CD4-positive, alpha-beta T cell (primary cell): Measurements from ENCODE around the gene YJU2. TPM values are rescaled to one million over a fixed set of nuclear protein-coding genes. Genes with fewer than 3 reads are reported as not detected.
"Not testable (repeated sequence)": the region's sequence is repeated elsewhere in the genome, so short reads cannot be mapped to it uniquely, and the experiment has no call there.

Source experiments
- ATAC-seq: fragments of 200-7000 bp; cut with Tn5 transposase; one replicate; pipeline ENCODE4 v1.10.0; 2022; ENCODE audit warnings: mild to moderate bottlenecking; ENCODE audit not compliant: poor library complexity
- CTCF ChIA-PET: fragments of 350-600 bp; sonication (Branson Sonifier 250); formaldehyde crosslinking; loops from one replicate; lab custom pipeline; 2021; ENCODE audit warnings: antibody characterized with exemption, inconsistent platforms; lab: Charles Lee
- POLR2A ChIA-PET: fragments of 350-600 bp; sonication (Branson Sonifier 250); formaldehyde crosslinking; loops from one replicate; lab custom pipeline; 2021; ENCODE audit warnings: antibody characterized with exemption, inconsistent platforms; lab: Charles Lee
- DNase-seq, 14 experiments: peaks; one replicate each; pipeline ENCODE4 v3.0.0-alpha.2; 2013 to 2020; ENCODE audit warnings: mixed read lengths in 2 of 14
- H3K27ac ChIP-seq, 2 donors: one replicate each; pipeline versions ENCODE4 v1.5.1 to v1.7.0; 2013; ENCODE audit warnings: low read length in 2 of 2, low read depth in 1 of 2, mild to moderate bottlenecking in 1 of 2
- H3K27me3 ChIP-seq, 2 experiments: 1 replicate in 1 of 2; 2 replicates in 1 of 2; pipeline versions ENCODE4 v1.6.1 to v1.7.0; 2013; ENCODE audit warnings: low read length in 2 of 2, control low read depth in 1 of 2, mild to moderate bottlenecking in 1 of 2, moderate library complexity in 1 of 2; ENCODE audit not compliant: insufficient read depth in 2 of 2, control insufficient read depth in 1 of 2
- H3K36me3 ChIP-seq: one replicate; pipeline ENCODE4 v1.6.1; 2013; ENCODE audit warnings: low read length, control low read depth; ENCODE audit not compliant: insufficient read depth
- H3K4me1 ChIP-seq: one replicate; pipeline ENCODE4 v1.6.1; 2013; ENCODE audit warnings: low read length, control low read depth; ENCODE audit not compliant: insufficient read depth
- H3K4me3 ChIP-seq: one replicate; pipeline ENCODE4 v1.5.1; 2013; ENCODE audit warnings: mild to moderate bottlenecking, low read length, moderate library complexity
- H3K9me3 ChIP-seq, 2 experiments: 1 replicate in 1 of 2; 2 replicates in 1 of 2; pipeline versions ENCODE4 v1.6.1 to v1.7.0; 2013; ENCODE audit warnings: low read length in 2 of 2, mild to moderate bottlenecking in 2 of 2, control low read depth in 1 of 2, moderate library complexity in 1 of 2; ENCODE audit not compliant: control insufficient read depth in 1 of 2, insufficient read depth in 1 of 2
- H3K27ac Mint-ChIP-seq: one replicate; pipeline ENCODE4 v1.8.0; 2020; ENCODE audit warnings: mixed read lengths
- H3K27me3 Mint-ChIP-seq: one replicate; pipeline ENCODE4 v1.8.0; 2021; ENCODE audit warnings: mixed read lengths
- H3K36me3 Mint-ChIP-seq: one replicate; pipeline ENCODE4 v1.8.0; 2021; ENCODE audit warnings: low read depth, mixed read lengths
- H3K4me1 Mint-ChIP-seq: one replicate; pipeline ENCODE4 v1.8.0; 2021; ENCODE audit warnings: low read depth, mixed read lengths
- H3K4me3 Mint-ChIP-seq: one replicate; pipeline ENCODE4 v1.8.0; 2020; ENCODE audit warnings: mild to moderate bottlenecking, mixed read lengths
- H3K9me3 Mint-ChIP-seq: one replicate; pipeline ENCODE4 v1.8.0; 2020; ENCODE audit warnings: mixed read lengths
- CTCF ChIP-seq: fragments of 200-600 bp; IDR thresholded peaks from one replicate; pipeline ENCODE4 v1.8.0; 2022; ENCODE audit warnings: antibody characterized with exemption, mild to moderate bottlenecking
- intact Hi-C, 2 experiments: fragments of 100-400 bp; cut with DNase I in 1 of 2; cut with micrococcal nuclease in 1 of 2; formaldehyde crosslinking; loops; one replicate each; pipeline versions ENCODE4 v1.15.1 to v1.9.0; 2023 to 2025; cut with DNase I, micrococcal nuclease
- total RNA-seq, 174 experiments: library from RNA in 2 of 174; stranded (reverse) in 2 of 174; gene quantifications; one replicate each; pipeline ENCODE4 v1.2.3 and lab custom pipeline; 2021 to 2026

Gene YJU2
- total RNA-seq, 2 experiments from 2014 or later: 32.9 to 33.7 TPM

- Mint-ChIP-seq H3K9me3 (no peaks in the 10 kb centered on the region), H3K4me3 (no peak overlapping the region), H3K27me3 (no peaks in the 10 kb centered on the region), H3K36me3 (no peaks in the 10 kb centered on the region), H3K27ac (no peak overlapping the region), H3K4me1 (peaks cover 10% of the 10 kb centered on the region)
- POLR2A ChIA-PET: no interaction called here
- DNase-seq (no peak), ATAC-seq (no peak)
- peaks cover 0 to 13% of the 10 kb centered on the region in 2 experiments for H3K9me3 ChIP-seq
- intact Hi-C loops: no loop called here
- H3K27ac ChIP-seq: no peak overlapping the region
- H3K4me1 ChIP-seq: peaks cover 10% of the 10 kb centered on the region
- H3K27me3 ChIP-seq: no peaks in the 10 kb centered on the region
- H3K4me3 ChIP-seq: no peak overlapping the region
- CTCF ChIA-PET: no interaction called here
- H3K36me3 ChIP-seq: no peaks in the 10 kb centered on the region
- no peak for TF ChIP-seq CTCF
Measured at GRCh38 chr19:4215807-4216206, 31.1 kb upstream of the YJU2 start.

- Histone ChIP-seq H3K9me3 (peaks cover 0 to 13% of the 10 kb centered on the region in 2 experiments), H3K36me3 (no peaks in the 10 kb centered on the region), H3K27me3 (no peaks in the 10 kb centered on the region), H3K4me3 (no peak overlapping the region), H3K4me1 (peaks cover 10% of the 10 kb centered on the region), H3K27ac (no peak overlapping the region)
- H3K4me1 Mint-ChIP-seq: peaks cover 10% of the 10 kb centered on the region
- no peak for DNase-seq
- POLR2A ChIA-PET: no interaction called here
- H3K27me3 Mint-ChIP-seq: no peaks in the 10 kb centered on the region
- H3K4me3 Mint-ChIP-seq: no peak overlapping the region
- H3K9me3 Mint-ChIP-seq: no peaks in the 10 kb centered on the region
- intact Hi-C loops: no loop called here
- no peak for TF ChIP-seq CTCF
- H3K36me3 Mint-ChIP-seq: no peaks in the 10 kb centered on the region
- ATAC-seq: no peak
- CTCF ChIA-PET: no interaction called here
- H3K27ac Mint-ChIP-seq: no peak overlapping the region
Measured at GRCh38 chr19:4216846-4217245, 30.0 kb upstream of the YJU2 start.

GRCh38 chr19:4217429-4218264 is 29.2 kb upstream of the YJU2 start:
- no peaks in the 10 kb centered on the region for H3K36me3 Mint-ChIP-seq
- ATAC-seq (no peak), DNase-seq (peak in 1 of 14 experiments; percentile 25)
- H3K27me3 Mint-ChIP-seq: no peaks in the 10 kb centered on the region
- Histone ChIP-seq H3K27ac (no peak overlapping the region), H3K27me3 (no peaks in the 10 kb centered on the region), H3K36me3 (no peaks in the 10 kb centered on the region), H3K4me1 (peaks cover 10% of the 10 kb centered on the region), H3K4me3 (no peak overlapping the region), H3K9me3 (peaks cover 0 to 13% of the 10 kb centered on the region in 2 experiments)
- H3K27ac Mint-ChIP-seq: no peak overlapping the region
- ChIA-PET CTCF (no interaction called here), POLR2A (no interaction called here)
- no peak for TF ChIP-seq CTCF
- H3K4me1 Mint-ChIP-seq: peaks cover 10% of the 10 kb centered on the region
- H3K4me3 Mint-ChIP-seq: no peak overlapping the region
- intact Hi-C loops: no loop called here
- no peaks in the 10 kb centered on the region for H3K9me3 Mint-ChIP-seq

- H3K27ac Mint-ChIP-seq, H3K27ac ChIP-seq, H3K36me3 Mint-ChIP-seq, H3K36me3 ChIP-seq, POLR2A ChIA-PET, CTCF ChIA-PET, H3K27me3 Mint-ChIP-seq, H3K4me3 Mint-ChIP-seq, H3K9me3 Mint-ChIP-seq, DNase-seq, ATAC-seq, H3K27me3 ChIP-seq, intact Hi-C loops, H3K4me1 Mint-ChIP-seq, H3K4me3 ChIP-seq: not testable (repeated sequence)
- peaks cover 10% of the 10 kb centered on the region for H3K4me1 ChIP-seq
- peaks cover 0 to 13% of the 10 kb centered on the region in 2 experiments for H3K9me3 ChIP-seq
Measured at GRCh38 chr19:4218523-4218922, 28.4 kb upstream of the YJU2 start.
